K562 (cell line): ENCODE data around the gene CERS1. TPM values are rescaled to one million over a fixed set of nuclear protein-coding genes. Genes with fewer than 3 reads are reported as not detected.

Experiments
- ATAC-seq: fragments of 200-7000 bp; cut with Tn5 transposase; 3 replicates; pipeline ENCODE4 v1.9.1; 2020; ENCODE audit warnings: moderate library complexity
- BruUV-seq: library from RNA; stranded (reverse); fragments of 400-500 nt; replicated peaks from 2 replicates; lab custom pipeline; 2021; lab: Mats Ljungman, UMichigan
- CTCF ChIA-PET: fragments of 300-600 bp; formaldehyde crosslinking; extraction: SDS; loops from one replicate; lab custom pipeline; 2021; ENCODE audit warnings: low intra/inter-chr PET ratio; lab: Yijun Ruan, JAX
- POLR2A ChIA-PET: fragments of 300-600, 350-650 bp; sonication (Branson Sonifier 250); formaldehyde crosslinking; extraction: SDS; loops from one replicate; lab custom pipeline; 2021; ENCODE audit warnings: antibody characterized with exemption, inconsistent platforms; lab: Yijun Ruan, JAX
- DNase-seq, 4 experiments: peaks; one replicate each; pipeline versions ENCODE4 v3.0.0 to v3.0.0-alpha.2; 2011 to 2018; ENCODE audit warnings: low spot score in 3 of 4, mixed read lengths in 3 of 4; ENCODE audit errors: extremely low read depth in 1 of 4
- FAIRE-seq: peaks from 2 replicates; lab custom pipeline; 2011; peaks lifted over from hg19 to GRCh38; lab: Jason Lieb, UNC
- H2AFZ ChIP-seq: 2 replicates; pipeline ENCODE4 v1.6.0; 2011; ENCODE audit warnings: low read depth, low read length, control low read depth, inconsistent platforms
- H3K27ac ChIP-seq: fragments of 200-600 bp; 3 replicates; pipeline ENCODE4 v1.8.0; 2011; ENCODE audit warnings: low read depth, mild to moderate bottlenecking, control low read depth, inconsistent platforms, low read length, moderate library complexity, mixed read lengths; ENCODE audit errors: extremely low read depth
- H3K27me3 ChIP-seq, 2 experiments: fragments of 300-600 bp in 1 of 2; 2 replicates in 1 of 2; 3 replicates in 1 of 2; pipeline versions ENCODE4 v1.6.0 to v1.8.0; 2011; ENCODE audit warnings: inconsistent platforms in 2 of 2, low read length in 2 of 2, mild to moderate bottlenecking in 1 of 2, mixed read lengths in 1 of 2, moderate library complexity in 1 of 2; ENCODE audit not compliant: control insufficient read depth in 2 of 2, insufficient read depth in 2 of 2
- H3K36me3 ChIP-seq: fragments of 300-600 bp; 3 replicates; pipeline ENCODE4 v1.8.0; 2011; ENCODE audit warnings: mild to moderate bottlenecking, low read length, inconsistent platforms; ENCODE audit not compliant: control insufficient read depth, insufficient read depth
- H3K4me1 ChIP-seq, 2 experiments: fragments of 200-600 bp in 1 of 2; replicated peaks in 1 of 2; 2 replicates in 1 of 2; 3 replicates in 1 of 2; pipeline versions ENCODE4 v1.5.1 to v1.8.0; 2011; ENCODE audit warnings: inconsistent platforms in 2 of 2, low read length in 2 of 2, mild to moderate bottlenecking in 1 of 2, mixed read lengths in 1 of 2, moderate library complexity in 1 of 2; ENCODE audit not compliant: control insufficient read depth in 2 of 2, insufficient read depth in 2 of 2
- H3K4me2 ChIP-seq: 2 replicates; pipeline ENCODE4 v1.6.1; 2011; ENCODE audit warnings: low read length, control low read depth, inconsistent platforms, mixed read lengths; ENCODE audit not compliant: insufficient read depth
- H3K4me3 ChIP-seq: fragments of 200-600 bp; sonication (generic), shearing (Covaris generic); 2 replicates; pipeline ENCODE4 v1.5.1; 2016; ENCODE audit warnings: control low read depth, inconsistent platforms
- H3K79me2 ChIP-seq: fragments of 200-600 bp; 3 replicates; pipeline ENCODE4 v1.8.0; 2011; ENCODE audit warnings: low read length, inconsistent platforms; ENCODE audit not compliant: control insufficient read depth, insufficient read depth
- H3K9ac ChIP-seq, 2 experiments: 2 replicates each; pipeline versions ENCODE4 v1.6.0 to v1.6.1; 2011; ENCODE audit warnings: low read depth in 2 of 2, low read length in 2 of 2, control low read depth in 1 of 2, inconsistent platforms in 1 of 2, mild to moderate bottlenecking in 1 of 2, mixed read lengths in 1 of 2; ENCODE audit not compliant: insufficient read depth in 1 of 2
- H3K9me1 ChIP-seq: one replicate; pipeline ENCODE4 v1.6.0; 2011; ENCODE audit warnings: inconsistent platforms, mild to moderate bottlenecking, low read length, moderate library complexity; ENCODE audit not compliant: control insufficient read depth, insufficient read depth
- H3K9me3 ChIP-seq: replicated peaks from 2 replicates; pipeline ENCODE4 v1.5.1; 2011; ENCODE audit warnings: low read depth, low read length, inconsistent platforms; ENCODE audit not compliant: control insufficient read depth, insufficient read depth
- H4K20me1 ChIP-seq: replicated peaks from 2 replicates; pipeline ENCODE4 v1.6.1; 2011; ENCODE audit warnings: low read length, inconsistent platforms, mixed read lengths; ENCODE audit not compliant: control insufficient read depth, insufficient read depth
- CHAMP1 ChIP-seq: fragments of 450-650 bp; IDR thresholded peaks from 2 replicates; pipeline ENCODE4 v1.6.1; 2016; ENCODE audit warnings: mild to moderate bottlenecking
- PKNOX1 ChIP-seq: fragments of 450-650 bp; IDR thresholded peaks from 2 replicates; pipeline ENCODE4 v1.6.1; 2016
- RNF219 ChIP-seq: fragments of 250-450 bp; sonication (Bioruptor Pico); IDR thresholded peaks from 2 replicates; pipeline ENCODE4 v1.5.0; 2022; ENCODE audit warnings: mild to moderate bottlenecking
- RUNX1 ChIP-seq: sonication (generic); IDR thresholded peaks from 2 replicates; pipeline ENCODE4 v1.6.1; 2016; ENCODE audit warnings: antibody characterized with exemption, low read depth
- ZBTB43 ChIP-seq: sonication (generic); formaldehyde crosslinking; IDR thresholded peaks from 2 replicates; pipeline ENCODE4 v1.8.0; 2023; ENCODE audit warnings: mild to moderate bottlenecking, missing genetic modification reagents
- WGBS: fragments of 100-300 bp; shearing (Covaris generic); methylation state at CpG from one replicate; pipeline ENCODE4 v1.1.6; 2016; ENCODE audit warnings: low coverage, mixed read lengths; ENCODE audit not compliant: insufficient coverage; ENCODE audit errors: missing lambda C conversion rate; 5-methylcytosine and 5-hydroxymethylcytosine counted together
- in situ Hi-C: fragments of 300-500 bp; cut with MboI; formaldehyde crosslinking; loops from 4 replicates; pipeline ENCODE4 v1.15.0; 2018; ENCODE audit warnings: inconsistent platforms, mixed read lengths
- intact Hi-C: fragments of 100-400 bp; cut with micrococcal nuclease; formaldehyde crosslinking; loops from 2 replicates; pipeline ENCODE4 v1.14.2; 2022
- polyA plus RNA-seq, 8 experiments: library from polyadenylated mRNA; depleted of rRNA in 4 of 8; stranded (reverse) in 5 of 8; unstranded in 3 of 8; fragments of >200 nt; fragmentation: Nextera tagmentation in 2 of 8; fragmentation: Illumina TruSeq in 1 of 8; extraction: Ambion mirVana in 2 of 8; extraction: Trizol in 1 of 8; gene quantifications; 2 replicates each; pipeline versions ENCODE4 v1.2.1 to v1.2.3, GENCODE V29; 2011 to 2014; ENCODE audit warnings: inconsistent platforms in 1 of 8, missing spikeins in 1 of 8
- total RNA-seq, 7 experiments: library from RNA; depleted of rRNA in 6 of 7; stranded (reverse); fragments of >200 nt in 6 of 7; fragmentation: Illumina TruSeq in 2 of 7; extraction: Trizol in 2 of 7; gene quantifications; 2 replicates each; pipeline versions ENCODE4 v1.2.1 to v1.2.3, GENCODE V29; 2011 to 2021; ENCODE audit warnings: low replicate concordance in 1 of 7
- TF ChIP-seq, protein P1 (sequence below): sonication (generic); formaldehyde crosslinking; IDR thresholded peaks from 2 replicates; pipeline ENCODE4 v1.8.0; 2022; ENCODE audit warnings: missing genetic modification reagents, mild to moderate bottlenecking, borderline replicate concordance

Gene CERS1
- total and polyA plus RNA-seq, 9 of the 15 experiments (the other 6 are each of a cell fraction or from before 2014, with no cell fraction given): 0.33 to 1.5 (median 0.86) TPM; not detected in 2

GRCh38 chr19:18833849-18834643, 61.9 kb downstream of the CERS1 start (continued):
- no peak for TF ChIP-seq RNF219 (CRISPR knock-in tag)

DNA sequence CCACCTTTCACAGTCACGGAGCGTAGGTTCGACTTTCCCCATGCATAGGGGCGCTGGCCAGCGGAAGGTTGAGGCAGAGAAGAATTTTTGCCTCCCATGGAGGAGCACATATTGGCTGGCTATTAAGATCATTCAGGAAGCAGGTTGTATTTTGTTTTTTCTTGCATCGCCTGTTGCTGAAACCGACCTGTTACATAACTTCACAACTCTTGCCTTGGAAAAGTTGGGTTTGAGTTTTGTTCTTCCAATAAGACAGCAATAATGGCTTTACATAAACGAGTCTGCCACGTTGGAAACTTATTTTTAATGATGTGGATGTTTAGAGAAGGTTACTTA, 62.8 kb downstream of the CERS1 start:
- FAIRE-seq: no peak
- CTCF ChIA-PET: no interaction called here

More for the DNA sequence above, 62.8 kb downstream of the CERS1 start:
- H3K36me3 ChIP-seq: peaks cover 45% of the 10 kb centered on the region
- ATAC-seq (peak; percentile 11; the same call in 2 of the 3 replicates), DNase-seq (no peak)
- H3K4me3 ChIP-seq: peak overlapping the region; percentile 90
- H3K4me1 ChIP-seq: peaks cover 16 to 22% of the 10 kb centered on the region in 2 experiments
- no peak overlapping the region for H2AFZ ChIP-seq
- peak overlapping the region; percentile 96 for H3K27ac ChIP-seq
- in situ Hi-C loops (no loop called here), intact Hi-C loops (loop anchor here (5.0 kb wide), 1 partner anchor 196 kb away; the partner anchor contains the start of gene KLHL26)
- H3K9ac ChIP-seq: peak overlapping the region; percentile 92 to 100
- H3K79me2 ChIP-seq: peaks cover 67% of the 10 kb centered on the region
- H3K27me3 ChIP-seq: no peaks in the 10 kb centered on the region
- no peaks in the 10 kb centered on the region for H3K9me3 ChIP-seq
- POLR2A ChIA-PET: interaction anchor here (0.7 to 4.3 kb wide), 6 partner anchors 8 to 260 kb away, joined by 3 to 34 read pairs (median 8); no protein-coding TSS in a partner anchor
- under 1% methylated on average over 9 of the region's 9 CpGs for WGBS
- H3K4me2 ChIP-seq: peak overlapping the region; percentile 100
- TF ChIP-seq PKNOX1: 0 out of 2 replicates have a peak, but pooled peaks have one; percentile 4
- no peak for TF ChIP-seq CHAMP1
- TF ChIP-seq, protein P1, sequence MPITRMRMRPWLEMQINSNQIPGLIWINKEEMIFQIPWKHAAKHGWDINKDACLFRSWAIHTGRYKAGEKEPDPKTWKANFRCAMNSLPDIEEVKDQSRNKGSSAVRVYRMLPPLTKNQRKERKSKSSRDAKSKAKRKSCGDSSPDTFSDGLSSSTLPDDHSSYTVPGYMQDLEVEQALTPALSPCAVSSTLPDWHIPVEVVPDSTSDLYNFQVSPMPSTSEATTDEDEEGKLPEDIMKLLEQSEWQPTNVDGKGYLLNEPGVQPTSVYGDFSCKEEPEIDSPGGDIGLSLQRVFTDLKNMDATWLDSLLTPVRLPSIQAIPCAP: no peak
- no peak for TF ChIP-seq RUNX1
- TF ChIP-seq ZBTB43: no peak
- peaks cover 51% of the 10 kb centered on the region for H4K20me1 ChIP-seq
- BruUV-seq: no TSS peak
- H3K9me1 ChIP-seq: peaks cover 6% of the 10 kb centered on the region
